Psoas muscle (tissue), 8 donors: ENCODE measurements around the gene WSB2. TPM values are rescaled to one million over a fixed set of nuclear protein-coding genes. Genes with fewer than 3 reads are reported as not detected.

Experiments
- ATAC-seq, 4 donors: fragments of 200-7000 bp; cut with Tn5 transposase; one replicate each; pipeline ENCODE4 v1.9.1; 2020; ENCODE audit warnings: moderate library complexity in 3 of 4, mild to moderate bottlenecking in 2 of 4
- DNase-seq, 2 donors: peaks; one replicate each; pipeline ENCODE4 v3.0.0-alpha.2; 2020
- H3K27ac ChIP-seq: fragments of 200-600 bp; one replicate; pipeline ENCODE4 v1.8.0; 2022
- H3K27me3 ChIP-seq, 3 donors: fragments of 200-600 bp in 1 of 3; one replicate each; pipeline versions ENCODE4 v1.6.1 to v1.8.0; 2013 to 2022; ENCODE audit warnings: low read length in 2 of 3, mild to moderate bottlenecking in 2 of 3, moderate library complexity in 1 of 3; ENCODE audit not compliant: insufficient read depth in 3 of 3
- H3K36me3 ChIP-seq, 2 donors: fragments of 200-600 bp in 1 of 2; one replicate each; pipeline versions ENCODE4 v1.6.1 to v1.8.0; 2013 to 2022; ENCODE audit warnings: low read depth in 1 of 2, mild to moderate bottlenecking in 1 of 2, moderate library complexity in 1 of 2; ENCODE audit not compliant: insufficient read depth in 1 of 2
- H3K4me1 ChIP-seq: fragments of 200-600 bp; one replicate; pipeline ENCODE4 v1.8.0; 2022
- H3K4me3 ChIP-seq: fragments of 200-600 bp; one replicate; pipeline ENCODE4 v1.8.0; 2022; ENCODE audit warnings: mild to moderate bottlenecking
- H3K9me3 ChIP-seq: fragments of 200-600 bp; one replicate; pipeline ENCODE4 v1.8.0; 2022
- WGBS, 3 donors: extraction: QIAGEN DNeasy Blood & Tissue Kit; methylation state at CpG; one replicate each; pipeline versions ENCODE4 v1.1.6 to v1.1.7; 2013; 5-methylcytosine and 5-hydroxymethylcytosine counted together
- intact Hi-C, 2 donors: fragments of 100-400 bp; cut with DNase I; formaldehyde crosslinking; loops; one replicate each; pipeline versions ENCODE4 v1.11.0 to v1.14.2; 2022
- polyA plus RNA-seq, 3 donors: library from polyadenylated mRNA; stranded (reverse); fragments of 200-250 nt; gene quantifications; one replicate each; pipeline ENCODE4 v1.2.3, GENCODE V29; 2013
- total RNA-seq, 4 donors: library from RNA; stranded (reverse); fragmentation: NEBNext Ultra II Directional in 2 of 4; extraction: Animal tissue kit (Norgen Biotek cat#: 25700) in 2 of 4; gene quantifications; one replicate each; pipeline versions ENCODE4 v1.2.1 to v1.2.4, GENCODE V29; 2021 to 2023
- TF ChIP-seq, protein P1 (sequence below): fragments of 200-600 bp; IDR thresholded peaks from one replicate; pipeline ENCODE4 v1.8.0; 2022; ENCODE audit warnings: antibody characterized with exemption
- donor health status: healthy with polysubstance abuse.
- donor health status: DM: no; HTN: no; CAD: no; lungs with moderate emphysema.
- donor health status: Bipolar disorder and iron deficiency.
- donor health status: healthy.
- donor health status: DM: yes; HTN: yes; CAD: no.
- donor health status: DM: no; HTN: no; CAD: no.
- donor health status: DM: no; HTN: no; CAD: no.
- donor health status: DM: yes; HTN: yes; CAD: no.

The WSB2 gene
- total and polyA plus RNA-seq, 7 donors, result 63.8 to 113 (median 84.3) TPM

DNA sequence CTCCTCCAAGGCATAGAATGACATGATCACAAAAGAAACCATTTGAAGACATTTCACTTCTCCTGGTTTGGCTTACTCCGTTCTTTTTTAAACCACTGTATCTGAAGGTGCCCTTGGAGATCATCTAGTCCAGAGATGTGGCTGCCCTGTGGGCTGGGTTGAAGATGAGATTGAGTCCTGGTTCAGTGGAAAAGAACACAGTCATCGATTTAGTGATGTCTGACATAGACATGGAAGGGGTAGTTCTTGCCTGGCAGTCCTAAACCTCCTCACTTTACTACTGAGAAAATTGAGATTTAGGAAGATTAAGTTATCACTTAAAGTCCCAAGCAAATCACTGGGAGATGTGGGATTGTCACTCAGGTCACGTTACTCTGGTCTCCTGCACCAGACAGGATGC is 40.1 kb upstream of the WSB2 start:
- Histone ChIP-seq H3K9me3 (no peaks in the 10 kb centered on the region), H3K27me3 (no peaks in the 10 kb centered on the region), H3K27ac (no peak overlapping the region), H3K4me1 (peaks cover 12% of the 10 kb centered on the region), H3K36me3 (no peaks in the 10 kb centered on the region), H3K4me3 (no peak overlapping the region)
- ATAC-seq (no peak), DNase-seq (no peak)
- 77 to 85% (median 78%) methylated on average over 3 of the region's 3 CpGs for WGBS, 3 donors
- TF ChIP-seq, protein P1, sequence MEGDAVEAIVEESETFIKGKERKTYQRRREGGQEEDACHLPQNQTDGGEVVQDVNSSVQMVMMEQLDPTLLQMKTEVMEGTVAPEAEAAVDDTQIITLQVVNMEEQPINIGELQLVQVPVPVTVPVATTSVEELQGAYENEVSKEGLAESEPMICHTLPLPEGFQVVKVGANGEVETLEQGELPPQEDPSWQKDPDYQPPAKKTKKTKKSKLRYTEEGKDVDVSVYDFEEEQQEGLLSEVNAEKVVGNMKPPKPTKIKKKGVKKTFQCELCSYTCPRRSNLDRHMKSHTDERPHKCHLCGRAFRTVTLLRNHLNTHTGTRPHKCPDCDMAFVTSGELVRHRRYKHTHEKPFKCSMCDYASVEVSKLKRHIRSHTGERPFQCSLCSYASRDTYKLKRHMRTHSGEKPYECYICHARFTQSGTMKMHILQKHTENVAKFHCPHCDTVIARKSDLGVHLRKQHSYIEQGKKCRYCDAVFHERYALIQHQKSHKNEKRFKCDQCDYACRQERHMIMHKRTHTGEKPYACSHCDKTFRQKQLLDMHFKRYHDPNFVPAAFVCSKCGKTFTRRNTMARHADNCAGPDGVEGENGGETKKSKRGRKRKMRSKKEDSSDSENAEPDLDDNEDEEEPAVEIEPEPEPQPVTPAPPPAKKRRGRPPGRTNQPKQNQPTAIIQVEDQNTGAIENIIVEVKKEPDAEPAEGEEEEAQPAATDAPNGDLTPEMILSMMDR, result no peak
- intact Hi-C loops, result loop anchor here (5.0 kb wide), 1 partner anchor 39 kb away; the partner anchor contains the start of gene WSB2 (in 2 of the 2)

GRCh38 chr12:118098911-118099671 is 38.1 kb upstream of the WSB2 start:
- DNase-seq, result no peak
- Histone ChIP-seq H3K36me3 (no peaks in the 10 kb centered on the region), H3K27me3 (no peaks in the 10 kb centered on the region), H3K4me1 (peaks cover 17% of the 10 kb centered on the region), H3K27ac (no peak overlapping the region), H3K9me3 (no peaks in the 10 kb centered on the region), H3K4me3 (no peak overlapping the region)
- intact Hi-C loops, result no loop called here
- WGBS, 3 donors, result 86 to 92% (median 87%) methylated on average over 12 of the region's 12 CpGs
- ATAC-seq, result no peak
- TF ChIP-seq, protein P1, result no peak

DNA sequence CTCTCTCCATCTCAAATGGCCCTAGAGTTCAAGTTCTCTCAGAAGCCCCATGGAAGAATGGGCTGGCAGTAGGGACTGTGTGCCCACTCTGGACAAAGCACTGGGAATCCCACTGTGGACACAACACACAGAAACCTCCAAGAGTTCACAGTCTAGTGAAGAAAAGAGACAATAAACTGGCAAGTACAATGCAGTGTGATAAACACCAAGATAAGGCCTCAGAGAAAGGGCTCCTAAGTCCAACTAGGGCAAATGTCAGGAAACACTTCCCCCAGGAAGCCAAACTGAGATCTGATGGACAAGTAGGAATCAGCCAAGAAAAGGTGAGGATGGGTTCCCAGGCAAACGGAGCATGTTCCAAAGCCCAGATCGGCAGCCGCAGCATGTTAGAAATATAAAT is 37.4 kb upstream of the WSB2 start:
- TF ChIP-seq, protein P1, result no peak

DNA sequence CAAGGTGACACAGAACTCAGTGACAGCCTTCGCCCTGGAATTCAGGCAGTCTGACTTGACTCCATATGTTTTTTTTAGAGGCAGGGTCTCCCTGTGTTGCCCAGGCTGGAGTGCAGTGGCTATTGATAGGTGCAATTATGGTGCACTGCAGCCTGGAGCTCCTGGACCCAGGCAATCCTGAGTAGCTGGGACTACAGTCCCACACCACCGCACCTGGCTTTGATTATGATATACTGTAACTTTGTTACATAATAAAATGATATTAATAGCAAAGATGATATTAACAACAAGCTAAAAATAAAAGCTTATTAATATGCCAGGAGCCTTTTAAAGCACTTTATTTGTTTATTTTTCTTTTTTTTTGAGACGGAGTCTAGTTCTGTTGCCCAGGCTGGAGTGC is 33.1 kb upstream of the WSB2 start:
- no peaks in the 10 kb centered on the region for H3K9me3 ChIP-seq
- DNase-seq, result no peak
- intact Hi-C loops, result no loop called here
- ATAC-seq, result peak in 3 of 4 donors; percentile 57 to 88 (median 84)
- peaks cover 13% of the 10 kb centered on the region for H3K4me1 ChIP-seq
- 47 to 54% (median 49%) methylated on average over 3 of the region's 3 CpGs for WGBS, 3 donors
- H3K4me3 ChIP-seq, result no peak overlapping the region
- H3K27ac ChIP-seq, result peak overlapping the region; percentile 67
- TF ChIP-seq, protein P1, result no peak
- no peaks in the 10 kb centered on the region for H3K27me3 ChIP-seq
- peaks cover 0 to 30% of the 10 kb centered on the region in 2 donors for H3K36me3 ChIP-seq

More for the DNA sequence above, 37.4 kb upstream of the WSB2 start:
- Histone ChIP-seq H3K4me1 (peaks cover 24% of the 10 kb centered on the region), H3K36me3 (peaks cover 0 to 1% of the 10 kb centered on the region in 2 donors), H3K27me3 (no peaks in the 10 kb centered on the region), H3K9me3 (no peaks in the 10 kb centered on the region), H3K27ac (no peak overlapping the region), H3K4me3 (no peak overlapping the region)
- DNase-seq, result no peak
- no peak for ATAC-seq
- intact Hi-C loops, result no loop called here
- WGBS, 3 donors, result 53 to 70% (median 65%) methylated on average over 3 of the region's 3 CpGs
